ENCODE measurements around the gene FIBP.

The FIBP gene

GRCh38 chr11:65888163-65888814, at the start of gene FIBP:
Gene FIBP (minus strand): TSS chr11:65888471. CDS start chr11:65888418, 53 bp downstream.
- peak; percentile 87 for DNase-seq (ENCODE audit: low read depth)
- TF ChIP-seq CTCF (IDR thresholded peaks at IDR 0.05; ENCODE audit: low read depth, low read length, missing control alignments) = peak; percentile 84
- H3K4me3 ChIP-seq (ENCODE audit: low read depth, low read length) = peak within 1 kb of the TSS; percentile 63

GRCh38 chr11:65937766-65938165, 49.5 kb upstream of the FIBP start:
- H3K4me3 ChIP-seq (ENCODE audit: low read depth, low read length) = no peak overlapping the region
- DNase-seq (ENCODE audit: low read depth) = no peak
- TF ChIP-seq CTCF (IDR thresholded peaks at IDR 0.05; ENCODE audit: low read depth, low read length, missing control alignments) = no peak

GRCh38 chr11:65934014-65934413, 45.7 kb upstream of the FIBP start:
- H3K4me3 ChIP-seq (ENCODE audit: low read depth, low read length) = no peak overlapping the region
- no peak for TF ChIP-seq CTCF (IDR thresholded peaks at IDR 0.05; ENCODE audit: low read depth, low read length, missing control alignments)
- DNase-seq (ENCODE audit: low read depth) = no peak

GRCh38 chr11:65932558-65932919, 44.3 kb upstream of the FIBP start:
- TF ChIP-seq CTCF (IDR thresholded peaks at IDR 0.05; ENCODE audit: low read depth, low read length, missing control alignments) = no peak
- H3K4me3 ChIP-seq (ENCODE audit: low read depth, low read length) = no peak overlapping the region
- no peak for DNase-seq (ENCODE audit: low read depth)

- H3K4me3 ChIP-seq (ENCODE audit: low read depth, low read length) = no peak overlapping the region
- TF ChIP-seq CTCF (IDR thresholded peaks at IDR 0.05; ENCODE audit: low read depth, low read length, missing control alignments) = no peak
- DNase-seq (ENCODE audit: low read depth) = no peak
These were observed 43.7 kb upstream of the FIBP start for GRCh38 chr11:65931773-65932557.

GRCh38 chr11:65928667-65929066, 40.4 kb upstream of the FIBP start:
- no peak overlapping the region for H3K4me3 ChIP-seq (ENCODE audit: low read depth, low read length)
- no peak for TF ChIP-seq CTCF (IDR thresholded peaks at IDR 0.05; ENCODE audit: low read depth, low read length, missing control alignments)
- DNase-seq (ENCODE audit: low read depth) = no peak
